GM21529 (cell line): ENCODE results near the gene LRP2.

Experiments used
- ATAC-seq: cut with Tn5 transposase; IDR thresholded peaks from one replicate; pipeline ENCODE4 v1.9.1; 2021; ENCODE audit not compliant: unreplicated experiment

The LRP2 gene

DNA sequence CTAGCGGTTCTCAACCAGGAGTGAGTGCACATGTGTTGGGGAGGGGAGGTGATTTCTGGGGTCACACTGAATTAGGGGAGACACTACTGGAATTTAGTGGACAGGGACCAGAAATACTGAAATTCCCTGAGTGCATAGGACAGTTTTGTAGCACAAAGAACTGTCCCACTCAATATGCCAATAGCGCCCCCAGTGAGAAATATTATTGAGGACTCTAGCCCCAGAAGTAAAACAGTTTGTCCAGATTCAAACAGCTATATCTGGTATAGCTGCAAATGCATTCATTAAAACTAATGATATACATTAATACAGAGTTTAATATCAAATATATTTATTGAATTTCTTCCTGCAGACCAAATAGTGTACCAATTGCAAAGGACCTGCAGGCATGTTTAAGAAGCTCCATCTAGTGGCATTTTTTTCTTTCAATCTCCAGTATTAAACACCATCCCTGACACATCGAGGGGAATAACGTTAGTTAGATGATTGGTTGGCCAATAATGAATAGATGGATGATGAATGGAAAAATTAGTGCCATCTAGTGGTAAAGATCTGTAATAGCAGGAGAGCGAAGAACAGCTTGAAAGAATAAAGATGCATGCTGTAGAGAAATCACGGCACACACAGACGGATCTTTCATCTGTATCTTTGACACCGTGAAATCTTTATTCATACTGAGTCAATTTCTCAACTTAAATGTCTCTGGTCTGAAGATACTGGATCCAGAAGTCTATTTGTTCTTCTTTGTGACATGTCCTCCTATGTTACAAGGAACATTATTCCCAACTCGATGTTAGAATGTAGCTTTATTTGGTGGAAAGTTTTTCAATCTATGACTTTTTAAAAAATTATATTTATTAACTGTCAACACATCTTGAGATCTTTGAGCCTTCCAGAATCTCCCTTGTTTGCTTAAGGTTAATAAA lies 230.5 kb downstream of the LRP2 start:
- peak; percentile 59 for ATAC-seq

DNA sequence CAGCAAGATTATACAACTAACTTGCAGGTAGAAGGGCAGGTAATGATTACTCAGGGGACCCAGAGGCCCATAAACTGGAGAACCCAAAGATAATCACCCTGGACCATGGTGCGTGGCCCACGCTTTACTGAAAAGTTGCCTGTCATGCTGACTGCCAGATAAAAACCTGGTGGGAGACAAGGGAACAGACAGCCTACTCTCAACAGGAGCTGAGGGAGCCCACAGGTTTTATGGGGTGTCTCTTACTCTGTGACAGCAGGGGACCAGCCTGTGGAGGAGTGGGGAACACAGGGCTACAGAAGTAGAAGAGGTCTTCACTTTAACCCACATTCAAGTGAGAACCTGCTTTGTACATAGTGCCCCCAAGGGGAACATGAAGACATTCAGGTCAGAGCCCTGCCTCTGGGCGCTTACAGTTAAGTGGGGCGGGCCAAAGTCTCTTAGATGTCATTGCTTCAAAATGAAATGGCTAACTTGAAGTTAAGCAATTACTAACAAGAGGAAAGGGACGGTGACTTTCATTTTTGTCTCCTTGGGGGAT lies 232.6 kb downstream of the LRP2 start:
- no peak for ATAC-seq

DNA sequence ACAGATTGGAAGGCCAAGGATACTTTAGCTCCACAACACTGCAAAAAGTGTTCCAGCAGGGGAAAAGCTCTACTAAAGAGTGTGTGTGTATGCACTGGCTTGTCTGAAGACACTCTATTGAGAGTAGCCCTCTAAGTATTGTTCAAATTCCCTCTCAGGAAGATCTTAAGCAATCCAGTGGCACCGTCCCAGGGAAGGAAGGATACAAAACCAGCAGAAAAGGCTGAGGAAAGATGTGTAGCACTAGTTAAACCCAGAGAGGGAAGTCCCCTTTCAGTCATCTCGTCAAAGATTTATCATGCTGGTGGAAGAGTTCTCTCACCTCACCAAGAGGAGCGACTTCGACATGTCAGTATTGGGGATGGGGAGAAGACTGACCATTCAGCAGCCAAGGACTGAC lies 242.5 kb downstream of the LRP2 start:
- no peak for ATAC-seq

DNA sequence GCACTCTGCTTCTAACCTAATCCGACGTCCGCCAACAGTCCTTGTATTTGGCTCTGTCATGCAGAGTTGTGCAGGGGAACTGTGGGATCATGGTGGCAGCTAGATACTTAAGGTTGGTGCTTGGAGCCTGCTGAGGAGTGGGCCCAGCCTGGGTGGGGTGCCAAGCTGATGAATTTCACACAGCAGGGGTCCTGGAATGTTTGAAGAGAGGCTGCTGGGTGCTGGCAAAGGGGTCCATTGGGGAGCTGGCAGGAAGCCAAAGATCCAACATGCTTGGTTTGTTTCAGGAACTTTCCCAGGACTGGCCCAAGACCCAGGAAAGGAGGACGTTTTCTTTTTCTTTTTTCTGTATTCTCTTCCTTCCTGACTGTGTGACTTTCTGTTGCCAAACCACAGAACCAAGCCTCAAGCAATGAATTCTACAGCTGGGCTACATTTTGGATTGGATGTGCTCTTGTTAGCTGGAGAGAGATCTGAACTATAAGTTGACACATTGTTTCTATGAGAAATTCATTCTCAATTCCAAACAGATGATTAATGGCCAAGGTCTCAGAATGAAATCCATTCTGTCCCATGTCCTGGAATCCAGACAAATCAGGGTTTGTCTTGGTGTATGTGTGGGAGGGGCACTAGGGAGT lies 243.1 kb downstream of the LRP2 start:
- no peak for ATAC-seq

DNA sequence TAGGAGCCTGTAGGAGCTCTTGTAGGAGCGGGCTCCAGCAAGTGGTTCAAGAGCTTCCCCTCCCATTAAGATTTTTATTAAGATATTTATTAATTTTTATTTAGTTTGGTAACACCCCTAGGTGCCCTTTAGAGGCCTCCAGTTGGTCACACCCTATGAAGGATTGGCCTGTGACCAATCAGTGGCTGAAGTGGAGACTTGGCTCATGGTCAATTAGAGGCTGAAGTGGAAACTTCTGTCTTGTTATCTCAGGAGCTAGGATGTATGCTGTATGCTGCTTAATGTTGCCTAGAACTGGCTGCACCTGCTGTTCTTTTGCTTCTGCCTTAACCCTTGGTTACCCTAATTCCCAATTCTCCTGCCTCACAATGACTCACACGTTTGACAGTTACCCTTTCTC lies 244.3 kb downstream of the LRP2 start:
- no peak for ATAC-seq

DNA sequence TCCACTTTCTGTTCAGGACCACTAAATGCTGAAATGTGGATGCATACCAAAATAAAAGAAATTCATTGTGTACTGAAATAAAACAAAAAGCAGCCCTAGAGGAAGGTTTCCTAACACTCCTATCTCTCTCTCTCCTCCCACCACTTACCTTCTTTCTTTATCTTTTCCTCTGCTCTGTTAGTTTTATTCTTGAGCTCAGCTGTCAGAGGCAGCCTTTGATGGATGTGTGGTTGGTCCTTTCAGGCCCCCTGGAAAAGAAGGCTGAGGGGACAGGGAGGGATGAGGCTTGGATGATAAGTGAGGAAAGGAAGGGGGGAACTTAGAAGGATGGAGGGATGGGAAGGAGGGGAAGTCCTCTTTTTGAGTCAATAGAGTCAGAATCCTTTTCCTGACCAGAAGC lies 245.3 kb downstream of the LRP2 start:
- no peak for ATAC-seq

DNA sequence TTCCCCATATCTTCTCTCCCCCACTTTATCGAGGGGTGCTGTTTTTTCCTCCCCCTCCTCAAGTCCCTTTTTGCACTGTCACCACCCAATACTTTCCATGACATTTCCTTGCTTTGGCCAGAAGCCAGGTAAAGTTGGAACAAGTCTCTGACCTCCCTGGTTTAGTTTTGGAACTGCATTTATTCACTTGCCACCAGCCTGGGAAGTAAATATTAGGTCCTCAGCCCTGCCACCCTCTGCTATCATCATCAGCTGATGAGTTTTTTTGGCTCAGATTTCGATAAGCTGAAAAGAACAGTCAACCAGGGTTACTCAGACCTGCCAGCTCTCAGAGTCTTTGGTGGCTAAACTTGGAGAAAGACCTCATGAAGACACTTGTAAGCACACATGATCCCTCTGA lies 246.0 kb downstream of the LRP2 start:
- ATAC-seq: no peak

DNA sequence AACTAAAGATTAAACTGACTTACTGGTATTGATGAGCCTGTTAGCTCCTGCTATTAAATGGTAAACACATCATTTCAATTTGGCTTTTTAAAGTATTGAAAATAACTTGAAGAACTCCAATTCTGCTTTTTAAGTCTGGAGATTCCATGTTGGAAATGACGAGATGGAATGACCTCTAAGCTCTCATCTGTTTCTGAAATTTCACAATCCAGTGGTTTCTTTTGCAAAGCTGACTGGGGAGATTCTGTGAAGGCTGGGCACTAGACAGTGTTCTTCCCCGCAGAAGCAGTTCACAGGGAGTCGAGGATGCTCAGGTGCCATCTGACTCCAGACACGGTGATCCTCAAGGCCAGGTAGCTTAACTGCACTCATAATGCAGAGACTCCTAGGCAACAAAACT lies 248.3 kb downstream of the LRP2 start:
- ATAC-seq: no peak

DNA sequence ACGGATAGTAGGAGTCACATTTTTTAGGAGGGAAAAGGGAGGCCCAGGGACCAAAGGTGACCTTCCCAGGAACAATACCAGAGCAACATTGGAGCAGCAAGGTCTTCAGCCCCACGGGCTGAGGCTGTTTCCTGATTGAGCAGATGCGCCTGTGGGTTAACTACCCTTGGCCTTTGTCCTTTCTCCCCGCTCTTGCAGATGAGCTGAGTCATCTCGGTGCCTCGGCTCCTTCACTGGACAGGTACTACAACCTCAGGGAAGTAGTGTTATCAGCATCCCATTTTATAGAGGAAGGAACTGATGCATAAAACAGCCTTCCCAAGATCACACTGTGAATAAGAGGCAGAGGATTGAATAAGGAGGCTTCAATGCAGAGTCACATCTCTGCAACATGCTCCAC lies 249.5 kb downstream of the LRP2 start:
- no peak for ATAC-seq

DNA sequence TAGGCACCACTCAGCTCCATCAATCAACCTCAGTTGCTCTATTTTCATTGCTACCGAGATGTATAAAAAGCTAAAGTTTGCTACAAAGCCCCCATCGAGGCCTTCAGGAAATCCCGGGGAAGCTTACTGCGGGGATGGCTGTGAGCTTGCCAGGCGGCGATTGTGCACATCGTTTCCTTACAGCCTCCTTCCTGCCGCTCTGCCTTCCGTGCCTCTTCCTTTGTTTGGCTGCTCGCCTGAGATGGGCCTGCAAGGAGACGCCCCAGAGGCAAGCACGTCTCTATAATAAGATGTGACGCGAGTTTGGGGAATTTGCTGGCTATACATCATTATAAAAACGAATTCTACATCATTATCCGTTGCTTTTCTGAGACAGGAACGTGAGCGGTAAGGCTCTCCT lies 251.4 kb downstream of the LRP2 start:
- ATAC-seq: no peak

DNA sequence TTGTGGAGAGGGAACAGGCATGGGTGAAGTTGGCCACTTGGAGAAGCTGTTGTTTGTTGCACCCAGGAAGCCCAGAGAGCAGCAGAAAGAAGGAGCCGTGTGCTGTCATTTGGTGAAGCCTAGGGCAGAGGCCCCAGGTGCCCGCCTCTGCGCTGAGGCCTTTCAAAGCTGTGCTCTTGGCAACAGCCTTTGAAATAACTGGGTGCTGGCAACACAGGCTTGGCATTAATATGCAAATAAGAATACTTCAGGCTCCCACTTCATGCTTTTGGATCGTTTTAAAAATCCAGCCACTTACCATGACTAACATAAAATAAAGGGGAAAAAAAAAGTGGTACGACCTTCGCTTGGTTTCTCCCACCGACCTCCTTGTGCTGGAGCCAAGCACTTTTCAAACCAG lies 251.9 kb downstream of the LRP2 start:
- ATAC-seq: no peak

DNA sequence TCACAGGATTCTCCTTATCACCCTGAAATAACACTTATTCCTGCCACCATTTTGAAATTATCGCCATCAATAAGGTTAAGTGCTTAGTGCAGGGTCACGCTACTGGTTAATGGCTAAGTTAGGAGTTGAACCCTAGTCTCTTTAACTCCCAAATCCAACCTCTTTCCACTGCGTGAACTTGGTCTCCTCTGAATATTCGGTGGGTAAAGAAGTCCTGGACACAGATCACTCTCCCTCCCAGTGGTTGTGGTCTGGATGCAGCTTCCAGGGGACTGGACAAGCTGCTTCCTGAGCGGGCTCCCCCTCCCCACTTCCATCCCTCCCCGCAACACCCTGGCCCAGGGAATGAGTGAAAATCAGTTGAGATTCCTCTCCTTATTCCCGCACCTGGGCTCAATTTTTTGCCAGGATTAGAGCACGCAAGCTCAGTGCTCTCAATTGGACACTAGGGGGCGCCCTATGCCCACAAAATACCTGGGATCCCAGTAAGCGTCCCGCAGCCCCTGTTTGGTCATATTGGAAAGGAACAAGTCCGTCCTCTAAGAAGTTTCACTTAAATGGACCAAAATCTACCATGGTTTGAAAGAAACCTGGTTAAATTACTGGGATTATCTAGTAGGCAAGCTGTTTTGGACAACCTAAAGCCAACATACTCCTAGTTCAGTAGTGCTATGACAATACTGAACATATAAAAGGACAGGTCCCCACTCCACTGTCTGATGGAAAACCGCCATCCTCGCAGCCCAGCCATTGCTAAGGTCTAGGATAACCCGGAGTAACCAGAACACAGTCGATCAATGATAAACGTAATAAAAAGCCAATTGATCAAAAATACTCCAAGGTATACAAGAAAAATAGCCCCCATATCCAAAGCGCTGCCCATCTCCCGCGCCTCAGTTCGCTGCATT lies 252.6 kb downstream of the LRP2 start:
- peak; percentile 66 for ATAC-seq

DNA sequence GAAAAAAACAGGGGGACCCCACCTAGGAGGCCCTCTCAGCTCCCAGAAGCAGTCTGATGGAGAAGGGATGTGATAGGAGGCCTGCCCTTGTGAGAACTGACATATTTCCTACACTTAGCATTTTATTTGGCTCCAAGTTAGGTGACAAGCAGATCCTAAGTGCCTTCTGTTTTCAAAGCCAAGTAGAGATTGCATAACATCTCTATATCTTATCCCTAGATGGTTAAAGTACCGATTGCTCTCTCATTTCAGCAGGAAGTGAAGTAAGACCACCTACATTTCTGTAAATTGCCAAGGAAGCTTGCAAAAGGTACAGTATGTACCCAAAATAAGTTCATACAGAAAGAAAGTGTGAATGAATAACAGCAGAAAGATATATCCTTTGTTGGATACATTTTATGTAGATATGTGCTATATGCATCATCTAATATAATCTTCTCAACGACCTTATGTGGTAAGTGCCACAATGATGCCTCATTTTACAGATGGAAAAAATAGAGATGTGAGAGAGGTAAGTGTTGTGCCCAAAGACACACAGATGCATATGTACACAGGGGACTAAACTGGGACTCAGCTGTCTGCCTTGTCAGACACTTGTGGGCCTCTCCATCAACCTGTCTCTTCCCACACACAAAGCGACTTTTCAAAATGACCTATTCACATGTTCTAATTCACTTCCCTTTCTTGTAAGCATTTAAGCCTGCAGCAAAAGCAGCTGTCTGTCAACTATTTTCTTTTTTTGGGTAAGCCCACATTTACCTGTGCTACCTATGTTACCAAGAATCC lies 254.0 kb downstream of the LRP2 start:
- ATAC-seq: no peak

DNA sequence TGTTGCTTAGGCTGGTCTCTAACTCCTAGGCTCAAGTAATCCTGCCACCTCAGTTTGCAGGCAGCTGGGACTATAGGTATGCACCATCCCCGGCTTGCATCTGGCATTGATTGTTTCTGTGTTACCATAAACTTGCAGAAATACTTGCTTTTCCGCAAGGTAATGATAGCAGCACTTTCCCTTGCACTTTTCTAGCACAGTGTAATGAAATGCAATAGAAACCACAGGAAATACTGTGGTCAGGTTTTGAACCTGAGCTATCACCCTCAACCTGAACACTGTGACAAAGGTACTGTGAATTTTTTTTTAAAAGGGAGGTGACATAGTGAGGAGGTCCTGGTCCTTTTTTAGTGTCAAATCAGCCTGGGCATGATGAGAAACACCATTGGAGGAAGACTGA lies 254.7 kb downstream of the LRP2 start:
- peak; percentile 85 for ATAC-seq

DNA sequence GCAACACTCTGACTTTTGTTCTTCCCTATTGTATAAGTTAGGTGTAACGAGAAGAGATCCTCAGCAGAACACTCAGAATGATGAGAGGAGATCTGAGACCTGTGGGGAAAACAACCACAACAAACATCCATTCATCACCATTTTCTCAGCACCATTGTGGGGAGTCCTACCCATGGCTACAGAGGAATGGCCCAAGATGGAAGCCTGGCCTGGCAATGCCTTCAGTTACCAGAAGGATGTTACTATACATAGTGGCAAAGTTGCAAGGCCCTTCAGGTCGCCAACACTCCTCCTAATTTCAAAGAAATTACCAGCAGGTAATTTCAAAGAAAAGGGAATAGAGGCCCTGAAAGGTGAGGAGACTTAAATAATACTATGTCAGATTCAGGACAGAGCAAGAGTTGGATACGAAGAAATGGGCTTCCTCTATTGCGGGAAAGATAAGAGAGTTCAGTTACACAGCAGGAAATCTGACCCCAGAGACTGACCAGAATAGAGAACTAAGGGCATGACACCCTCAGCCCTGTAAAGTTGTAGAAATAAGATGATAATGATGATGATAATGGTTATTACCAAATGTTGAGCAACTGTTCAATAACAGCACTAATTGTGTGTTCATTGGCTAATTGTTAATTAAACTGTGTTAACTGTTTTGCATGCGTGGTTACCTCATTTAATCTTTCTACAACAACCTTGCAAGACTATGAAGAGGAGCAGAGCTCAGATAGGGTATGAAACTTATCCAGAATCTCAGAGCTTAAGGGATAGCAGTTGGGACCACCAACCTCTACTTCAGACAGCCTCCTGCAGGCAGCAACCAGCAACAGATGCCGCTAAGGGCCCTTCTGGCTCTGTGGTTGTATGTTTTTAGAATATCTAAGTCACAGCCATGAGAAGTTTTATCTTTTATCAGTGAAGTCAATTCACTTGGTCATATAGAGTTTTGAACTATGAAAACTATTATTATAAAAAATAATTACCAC lies 255.5 kb downstream of the LRP2 start:
- ATAC-seq: no peak

DNA sequence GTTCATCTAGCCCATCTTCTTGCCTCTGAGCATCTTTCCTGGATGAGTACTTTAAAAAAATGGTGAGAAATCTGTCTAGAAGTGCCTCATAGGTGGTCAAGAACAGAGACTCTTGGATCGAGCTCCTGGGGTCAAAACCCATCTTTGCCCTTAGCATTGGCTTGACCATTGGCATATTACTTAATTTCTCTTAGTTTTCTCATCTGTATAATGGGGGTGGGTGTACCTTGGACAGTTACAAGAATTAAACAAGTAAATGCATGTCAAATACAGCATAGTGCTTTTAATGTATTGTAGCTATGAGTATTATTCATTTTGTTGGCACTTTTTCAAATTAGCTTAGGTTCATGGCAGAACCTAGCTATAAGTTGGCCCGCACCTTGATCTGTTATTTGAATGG lies 256.2 kb downstream of the LRP2 start:
- no peak for ATAC-seq

DNA sequence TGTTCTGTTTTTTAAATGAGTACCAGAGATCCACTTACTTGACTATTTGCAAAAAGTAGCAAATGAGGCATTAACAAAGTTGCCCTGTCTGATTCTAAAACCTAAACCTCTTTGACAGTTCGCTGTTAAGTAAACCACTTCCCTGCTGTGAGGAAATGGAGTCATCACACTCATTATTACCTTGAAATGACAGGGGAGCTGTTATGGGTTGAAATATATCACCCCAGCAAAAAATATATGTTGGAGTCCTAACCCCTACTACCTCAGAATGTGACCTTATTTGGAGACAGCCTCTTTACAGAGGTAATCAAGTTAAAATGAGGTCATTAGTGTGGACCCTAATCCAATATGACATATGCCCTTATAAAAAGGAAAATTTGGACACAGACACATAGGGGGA lies 256.9 kb downstream of the LRP2 start:
- ATAC-seq: no peak

DNA sequence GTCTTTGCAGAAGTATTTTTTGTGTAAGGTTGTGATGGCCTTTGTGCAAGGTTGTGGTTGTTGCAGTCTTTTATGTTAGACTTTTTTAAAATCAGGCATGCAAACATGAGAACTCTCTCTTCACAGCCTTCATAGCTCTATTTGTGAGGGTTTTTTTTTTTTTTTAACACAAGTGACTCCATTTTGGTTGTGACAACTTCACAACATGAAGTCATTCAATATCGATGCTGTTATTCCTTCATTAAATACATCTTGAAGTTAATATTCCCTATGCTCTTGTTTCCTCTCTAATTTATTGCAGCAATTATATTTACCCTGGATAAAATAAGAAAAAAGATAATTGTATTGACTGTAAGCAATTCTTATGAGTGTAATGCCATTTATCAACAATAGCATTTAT lies 257.5 kb downstream of the LRP2 start:
- no peak for ATAC-seq

DNA sequence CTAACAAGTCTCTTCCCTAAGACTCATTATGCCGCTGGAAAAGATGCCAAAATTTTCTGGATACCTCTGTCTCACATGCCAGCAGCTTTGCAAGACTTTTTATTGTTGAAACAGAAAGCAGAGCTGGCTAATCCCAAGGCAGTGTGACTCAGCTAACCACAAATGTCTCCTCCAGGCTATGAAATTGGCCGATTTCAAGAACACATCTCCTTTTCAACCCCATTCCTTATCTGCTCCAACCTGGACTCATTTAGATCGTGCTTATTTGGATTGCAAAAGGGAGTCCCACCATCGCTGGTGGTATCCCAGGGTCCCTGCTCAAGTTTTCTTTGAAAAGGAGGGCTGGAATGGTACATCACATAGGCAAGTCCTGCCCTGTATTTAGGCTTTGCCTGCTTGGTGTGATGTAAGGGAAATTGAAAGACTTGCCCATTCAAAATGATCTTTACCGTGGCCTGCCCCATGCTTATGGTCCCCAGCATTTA lies 266.7 kb downstream of the LRP2 start:
- no peak for ATAC-seq
